ENCODE measurements around the gene ACTR3C.
"Not testable (repeated sequence)": the region's sequence is repeated elsewhere in the genome, so short reads cannot be mapped to it uniquely, and the experiment has no call there.

The ACTR3C gene

DNA sequence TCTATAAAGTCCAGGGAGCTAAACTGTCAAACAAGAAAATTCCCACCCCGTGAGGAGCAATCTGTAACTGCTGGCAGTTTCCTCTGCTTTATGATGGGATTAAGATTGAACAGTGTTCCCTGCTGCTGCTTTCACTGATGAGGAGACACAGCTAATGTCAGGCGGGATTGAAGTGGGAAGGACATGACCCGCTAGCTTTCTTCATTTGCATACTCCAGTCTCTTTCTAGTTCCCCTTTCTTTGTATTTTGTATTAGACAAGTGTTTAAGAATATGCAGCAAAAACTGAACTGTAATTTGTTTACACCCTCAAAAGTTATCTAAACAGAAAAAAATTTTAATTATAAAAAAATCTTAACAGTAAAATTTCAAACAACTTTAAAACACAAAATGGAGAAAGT, 40.2 kb downstream of the ACTR3C start:
- DNase-seq (ENCODE audit: low spot score) = not testable (repeated sequence)

DNA sequence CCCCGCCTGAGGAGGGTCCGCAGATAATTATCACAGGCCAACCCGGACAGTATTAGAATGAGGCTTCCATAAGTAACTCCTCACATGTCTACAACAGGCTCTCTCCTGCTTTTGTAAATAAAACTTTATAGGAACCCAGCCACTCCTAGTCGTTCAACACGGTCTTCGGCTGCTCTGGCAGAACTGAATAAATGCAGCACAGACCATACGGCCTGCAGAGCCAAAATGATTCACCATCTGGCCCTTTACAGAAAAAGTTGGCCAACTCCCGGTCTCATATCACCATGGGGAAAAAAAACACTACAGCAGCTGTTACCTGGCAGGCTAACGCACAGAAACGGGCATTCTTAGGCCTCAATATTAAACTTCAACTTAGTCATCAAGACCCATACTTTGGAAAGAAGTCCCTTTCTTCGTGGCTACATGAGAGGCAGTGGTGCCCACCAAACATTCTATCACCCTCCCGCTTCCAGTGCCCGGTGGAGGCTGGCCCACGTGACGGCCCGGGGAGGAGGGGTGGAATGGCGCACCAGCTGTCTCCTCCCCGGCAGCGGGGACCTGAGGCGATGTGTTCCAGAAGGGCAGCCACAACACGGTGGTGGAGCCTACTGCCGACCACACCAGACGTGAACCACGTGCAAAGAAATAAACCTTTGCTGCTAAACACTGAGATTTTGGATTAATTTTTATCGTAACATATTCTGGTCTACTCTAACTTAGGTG, 41.5 kb downstream of the ACTR3C start:
- DNase-seq (ENCODE audit: low spot score) = not testable (repeated sequence)

DNA sequence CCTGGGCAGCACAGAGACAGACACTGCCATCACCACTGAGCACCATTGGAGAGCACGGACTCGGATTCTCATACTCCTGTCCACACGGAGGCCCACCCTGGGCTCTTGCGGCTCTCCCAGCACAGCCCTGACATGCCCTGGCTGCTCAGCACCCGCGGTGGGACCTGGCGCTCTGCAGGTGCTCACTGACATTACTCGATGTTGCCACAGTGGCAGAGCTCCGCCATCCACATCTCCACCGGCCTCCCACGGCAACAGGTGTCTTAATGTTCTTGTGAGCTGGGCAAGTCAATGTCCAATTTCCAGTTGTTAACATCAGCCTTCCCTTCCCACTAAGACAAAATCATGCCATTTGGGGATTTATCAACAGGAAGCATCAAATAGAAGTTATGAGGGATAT, 45.0 kb downstream of the ACTR3C start:
- DNase-seq (ENCODE audit: low spot score) = not testable (repeated sequence)

DNA sequence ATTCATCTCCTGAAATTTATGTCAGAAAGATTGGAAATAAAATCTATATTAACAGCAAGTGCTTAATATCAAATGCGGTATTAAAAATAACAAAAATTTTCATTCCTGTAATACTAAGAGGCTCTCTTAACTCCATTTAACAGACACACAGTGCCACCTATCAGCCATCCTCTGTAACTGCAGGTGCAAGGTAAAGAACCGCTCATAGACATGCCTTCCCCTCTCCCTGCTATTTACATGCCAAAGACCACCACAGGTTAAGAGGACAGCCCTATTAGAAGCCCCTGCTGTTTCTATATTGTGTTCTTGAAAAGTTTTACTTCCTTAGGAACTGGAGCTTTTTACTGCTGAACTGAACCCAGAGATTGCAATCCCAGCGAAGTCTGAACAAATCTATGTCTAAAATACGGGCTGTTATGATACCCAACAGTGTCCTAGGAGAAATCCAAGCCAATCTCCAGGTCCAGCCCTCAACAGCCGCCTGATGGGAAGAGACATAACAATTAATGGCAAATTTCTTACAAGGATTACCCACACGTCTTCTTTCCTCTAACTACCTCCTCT, 47.1 kb downstream of the ACTR3C start:
- DNase-seq (ENCODE audit: low spot score) = peak; percentile 41

GRCh38 chr7:150271898-150272297, 51.4 kb downstream of the ACTR3C start:
- not testable (repeated sequence) for DNase-seq (ENCODE audit: low spot score)

DNA sequence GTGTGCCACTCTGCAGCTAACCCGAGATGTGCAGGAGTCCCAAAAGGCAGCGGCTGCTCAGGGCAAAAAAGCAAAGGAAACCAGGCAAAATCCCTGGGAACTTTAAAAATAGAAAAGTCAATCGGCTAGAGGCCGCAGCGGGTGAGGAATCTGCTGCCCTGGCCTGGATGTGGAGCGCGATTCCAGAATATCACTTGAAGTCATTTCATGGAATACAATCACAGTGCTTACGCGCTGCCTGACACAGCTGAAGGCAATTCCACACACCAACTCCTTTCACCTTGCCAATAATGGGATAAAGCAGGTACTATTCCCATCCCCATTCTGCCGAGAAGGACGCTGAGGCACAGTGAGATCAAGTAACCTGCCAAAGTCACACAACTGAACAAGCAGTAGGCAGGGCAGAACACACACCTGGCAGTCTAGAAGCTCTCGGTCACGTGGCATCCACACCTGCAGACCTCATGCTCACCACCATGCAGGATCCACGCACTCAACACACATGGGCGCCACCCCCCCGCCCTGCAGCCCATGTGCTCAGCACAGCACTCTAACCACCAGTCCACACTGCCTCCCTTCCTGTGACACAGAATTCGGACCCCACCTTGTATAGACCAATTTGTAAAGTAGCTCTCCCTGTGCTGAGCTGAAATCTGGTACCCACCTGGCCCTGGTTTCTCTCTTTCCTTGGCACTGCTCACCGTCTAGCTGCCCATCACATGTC, 53.1 kb downstream of the ACTR3C start:
- not testable (repeated sequence) for DNase-seq (ENCODE audit: low spot score)

DNA sequence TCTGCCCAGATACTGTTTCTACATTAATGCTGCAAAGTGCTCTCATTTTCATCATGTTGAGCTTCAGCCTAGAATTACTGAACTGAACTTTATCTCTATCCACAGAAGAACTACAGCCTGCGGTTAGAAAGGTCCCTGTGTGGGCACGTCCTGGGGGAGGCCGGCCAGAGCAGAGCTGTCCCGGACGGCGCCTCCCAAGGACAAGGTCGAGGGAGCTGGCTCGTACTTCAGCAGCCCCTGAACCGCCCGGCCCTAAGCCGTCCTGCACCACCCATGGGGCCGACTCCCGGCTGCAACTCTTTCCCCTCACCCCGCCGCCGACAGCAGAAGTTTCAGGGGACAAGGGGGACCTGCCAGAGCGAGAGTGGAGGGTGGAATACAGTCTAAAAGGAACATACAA, 54.5 kb downstream of the ACTR3C start:
- not testable (repeated sequence) for DNase-seq (ENCODE audit: low spot score)

GRCh38 chr7:150268287-150268686, 55.1 kb downstream of the ACTR3C start:
- not testable (repeated sequence) for DNase-seq (ENCODE audit: low spot score)

- DNase-seq (ENCODE audit: low spot score) = not testable (repeated sequence)
Measured at GRCh38 chr7:150266953-150267665, 56.2 kb downstream of the ACTR3C start.

DNA sequence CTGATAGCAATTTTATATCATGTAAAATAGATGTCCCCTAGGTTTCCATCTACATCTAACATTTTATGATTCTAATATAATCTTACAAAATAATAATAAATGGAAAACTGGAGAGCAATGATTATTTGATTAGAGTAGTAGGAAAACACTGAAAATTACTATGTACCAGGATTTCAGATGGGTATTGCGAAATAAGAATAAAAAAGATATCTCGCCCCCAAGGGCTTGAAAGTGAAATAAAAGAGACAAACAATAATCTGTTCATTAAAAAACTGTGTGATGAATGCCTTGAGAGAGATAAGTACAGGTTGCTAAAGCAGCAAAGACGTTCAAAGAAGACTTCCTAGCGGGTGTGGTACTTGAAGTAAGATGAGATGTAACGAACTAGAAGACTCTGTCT, 60.7 kb downstream of the ACTR3C start:
- DNase-seq (ENCODE audit: low spot score) = not testable (repeated sequence)

DNA sequence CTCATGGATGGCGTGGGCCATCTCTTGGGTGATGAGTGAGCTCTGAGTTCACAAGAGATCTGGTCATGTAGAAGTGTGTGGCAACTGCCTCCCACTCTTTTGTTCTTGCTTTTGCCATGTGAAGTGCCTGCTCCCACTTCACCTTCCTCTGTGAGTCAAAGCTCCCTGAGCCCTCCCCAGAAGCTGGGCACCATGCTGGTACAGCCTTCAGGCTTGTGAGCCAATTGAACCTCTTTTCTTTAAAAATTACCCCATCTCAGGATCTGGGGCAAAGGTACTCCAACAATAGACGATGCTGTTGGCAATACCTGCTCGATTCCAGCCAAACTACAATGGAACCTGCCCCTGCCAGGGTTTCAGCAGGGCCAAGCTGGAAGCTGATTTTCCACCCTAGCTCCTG, 75.6 kb downstream of the ACTR3C start:
- not testable (repeated sequence) for DNase-seq (ENCODE audit: low spot score)

DNA sequence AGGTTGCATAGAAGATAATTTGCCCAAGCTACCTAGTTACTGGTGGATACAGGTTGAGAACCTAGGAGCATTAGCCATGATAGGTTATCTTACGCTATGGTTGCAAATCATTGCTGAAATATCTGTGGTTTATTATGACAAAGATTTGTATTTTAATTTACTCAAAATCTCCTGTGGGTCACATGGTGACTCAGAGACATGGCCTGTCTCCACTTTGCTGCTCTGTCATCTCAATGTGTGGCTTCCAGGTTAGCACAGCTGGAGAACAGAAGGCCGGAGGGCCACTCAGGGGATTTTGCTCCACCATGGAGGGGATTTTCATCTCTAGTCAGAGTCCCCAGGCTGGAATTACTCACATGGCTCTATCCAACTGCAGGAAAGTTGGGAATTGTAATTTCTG, 78.1 kb downstream of the ACTR3C start:
- DNase-seq (ENCODE audit: low spot score) = not testable (repeated sequence)

- not testable (repeated sequence) for DNase-seq (ENCODE audit: low spot score)
Measured at GRCh38 chr7:150242935-150243334, 80.4 kb downstream of the ACTR3C start.

DNA sequence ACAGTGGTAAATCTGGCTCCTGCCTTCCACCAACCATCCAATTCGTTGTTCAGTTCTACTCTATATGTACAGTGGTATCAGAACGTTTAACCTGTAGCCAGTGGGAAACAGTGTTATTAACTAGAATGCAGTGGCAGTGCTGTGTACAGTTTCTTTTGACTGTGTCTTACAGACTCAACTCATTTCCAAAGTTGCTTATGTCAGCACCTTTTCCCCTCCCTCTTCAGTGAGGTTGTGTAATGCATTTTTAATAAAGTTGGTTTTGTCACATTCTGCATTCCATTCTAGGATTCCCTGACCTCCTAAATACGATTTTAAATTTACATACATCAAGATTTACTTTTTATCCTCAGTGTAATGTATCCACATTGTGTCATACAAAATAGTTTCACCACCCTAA, 97.9 kb downstream of the ACTR3C start:
- DNase-seq (ENCODE audit: low spot score) = not testable (repeated sequence)

- DNase-seq (ENCODE audit: low spot score) = not testable (repeated sequence)
Measured at GRCh38 chr7:150222083-150222972, 101.0 kb downstream of the ACTR3C start.

- DNase-seq (ENCODE audit: low spot score) = not testable (repeated sequence)
Measured at GRCh38 chr7:150220673-150221181, 102.6 kb downstream of the ACTR3C start.

- DNase-seq (ENCODE audit: low spot score) = not testable (repeated sequence)
Measured at GRCh38 chr7:150219941-150220658, 103.2 kb downstream of the ACTR3C start.

DNA sequence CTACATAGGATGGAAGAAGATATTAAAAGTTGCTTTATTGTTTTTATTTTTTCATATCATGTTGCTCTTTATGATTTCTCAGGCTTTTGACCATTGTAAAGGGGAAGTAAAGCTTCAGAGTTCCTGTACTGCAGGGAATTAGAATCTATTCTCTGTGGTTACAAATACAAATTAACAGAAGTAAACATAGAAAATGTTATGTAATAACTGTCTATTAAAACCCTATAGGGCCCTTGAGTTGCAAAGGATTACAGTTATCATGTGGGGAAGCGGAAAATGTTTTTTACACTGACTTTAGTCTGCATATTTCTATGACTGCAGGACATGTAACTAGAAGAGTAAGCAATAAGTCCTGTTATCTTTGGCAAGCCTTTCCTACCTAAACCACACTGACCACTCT, 116.5 kb downstream of the ACTR3C start:
- DNase-seq (ENCODE audit: low spot score) = not testable (repeated sequence)

DNA sequence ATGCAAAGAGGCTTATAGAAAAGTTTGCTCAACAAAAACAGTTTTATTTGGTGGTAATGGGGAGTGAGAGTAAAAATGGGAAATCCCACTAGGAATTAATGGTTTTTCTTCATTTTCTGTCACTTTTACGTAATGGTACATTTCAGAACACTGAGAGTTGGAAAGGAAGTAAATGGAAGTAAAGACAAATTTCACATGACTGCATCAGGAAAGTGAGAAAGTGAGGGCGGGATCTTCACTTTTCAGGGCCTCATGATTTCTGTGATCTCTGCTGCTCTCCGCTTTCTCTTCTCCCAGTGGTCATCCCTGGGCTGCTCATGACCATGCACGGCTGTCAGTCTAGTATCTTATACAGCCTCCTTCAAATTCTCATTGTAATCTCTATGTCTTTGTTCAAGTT, 117.5 kb downstream of the ACTR3C start:
- not testable (repeated sequence) for DNase-seq (ENCODE audit: low spot score)

GRCh38 chr7:150204577-150204976, 118.8 kb downstream of the ACTR3C start:
- DNase-seq (ENCODE audit: low spot score) = not testable (repeated sequence)

Measured in AG08396 (cell line).